GM12891 (cell line): ENCODE measurements around the gene P4HA2.

Source experiments
- POLR2A ChIP-seq: IDR thresholded peaks from 2 replicates; pipeline ENCODE4 v1.6.1; 2011; ENCODE audit warnings: low read depth, low read length, control low read depth
- POLR2AphosphoS5 ChIP-seq: IDR thresholded peaks from 2 replicates; pipeline ENCODE4 v1.6.1; 2011; ENCODE audit warnings: low read depth, low read length, control low read depth
- SPI1 ChIP-seq: IDR thresholded peaks from 2 replicates; pipeline ENCODE4 v1.6.1; 2011; ENCODE audit warnings: low read depth, low read length, control low read depth
- TAF1 ChIP-seq: IDR thresholded peaks from 2 replicates; pipeline ENCODE4 v1.6.1; 2011; ENCODE audit warnings: low read depth, low read length, control low read depth

DNA sequence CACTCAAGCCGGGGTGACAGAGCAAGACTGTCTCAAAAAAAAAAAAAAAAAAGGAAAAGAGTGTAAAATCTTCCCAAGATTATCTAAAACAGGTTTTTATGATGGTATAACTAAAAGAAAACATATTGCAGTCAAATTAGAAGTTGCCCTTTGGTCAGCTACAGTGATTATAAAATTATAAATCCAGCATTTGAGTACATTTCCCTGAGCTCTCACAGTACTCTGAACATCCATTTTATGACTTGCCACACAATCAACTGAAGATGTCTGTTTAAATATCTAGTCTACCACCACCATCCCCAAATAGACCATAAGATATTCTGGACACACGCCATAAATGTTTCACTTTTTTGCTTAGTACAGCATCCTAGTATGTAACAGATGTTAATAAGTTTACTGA lies 77.1 kb downstream of the P4HA2 start:
- TF ChIP-seq POLR2A (no peak), SPI1 (no peak), TAF1 (no peak), POLR2AphosphoS5 (no peak)
